Measurements from ENCODE around the gene ZNF827. TPM values are rescaled to one million over a fixed set of nuclear protein-coding genes. Genes with fewer than 3 reads are reported as not detected.
A peak's percentile ranks its signal among the peaks of the same experiment; 100 is the strongest.

The ZNF827 gene
- total and polyA plus RNA-seq, 8 donors, result 3.8 to 13.8 (median 5.1) TPM

- H3K9me3 ChIP-seq, result no peaks in the 10 kb centered on the region
- no peaks in the 10 kb centered on the region for H3K36me3 ChIP-seq
- intact Hi-C loops (cut with DNase I), result no loop called here
- no peaks in the 10 kb centered on the region for H3K27me3 ChIP-seq
- TF ChIP-seq CTCF (IDR thresholded peaks at IDR 0.05), result no peak
- ATAC-seq (no peak), FAIRE-seq (no peak), DNase-seq (no peak)
- no peak overlapping the region for H3K27ac ChIP-seq
- 91 to 95% methylated on average over 5 of the region's 5 CpGs for WGBS, 2 donors
- no peak overlapping the region for H3K4me3 ChIP-seq
- no peaks in the 10 kb centered on the region for H3K4me1 ChIP-seq
Measured at GRCh38 chr4:145786830-145787229, 151.8 kb downstream of the ZNF827 start.

GRCh38 chr4:145786261-145786660 lies 152.4 kb downstream of the ZNF827 start:
- intact Hi-C loops (cut with DNase I), result no loop called here
- TF ChIP-seq CTCF (IDR thresholded peaks at IDR 0.05), result no peak
- ATAC-seq (no peak), FAIRE-seq (no peak), DNase-seq (no peak)
- no peak overlapping the region for H3K4me3 ChIP-seq
- H3K4me1 ChIP-seq, result no peaks in the 10 kb centered on the region
- 93 to 94% methylated on average over 2 of the region's 2 CpGs for WGBS, 2 donors
- H3K27ac ChIP-seq, result no peak overlapping the region
- no peaks in the 10 kb centered on the region for H3K36me3 ChIP-seq
- no peaks in the 10 kb centered on the region for H3K9me3 ChIP-seq
- H3K27me3 ChIP-seq, result no peaks in the 10 kb centered on the region

GRCh38 chr4:145785391-145786008 lies 153.1 kb downstream of the ZNF827 start:
- intact Hi-C loops (cut with DNase I), result no loop called here
- Histone ChIP-seq H3K4me3 (no peak overlapping the region), H3K27me3 (no peaks in the 10 kb centered on the region), H3K36me3 (no peaks in the 10 kb centered on the region), H3K9me3 (no peaks in the 10 kb centered on the region), H3K4me1 (no peaks in the 10 kb centered on the region), H3K27ac (no peak overlapping the region)
- no peak for DNase-seq
- ATAC-seq, result peak in 2 of 4 donors; percentile 40 to 66
- FAIRE-seq, result no peak
- WGBS, 2 donors, result 32 to 38% methylated on average over 2 of the region's 2 CpGs
- TF ChIP-seq CTCF (IDR thresholded peaks at IDR 0.05), result no peak

GRCh38 chr4:145784036-145784435 lies 154.6 kb downstream of the ZNF827 start:
- no peak for TF ChIP-seq CTCF (IDR thresholded peaks at IDR 0.05)
- Histone ChIP-seq H3K4me1 (no peaks in the 10 kb centered on the region), H3K36me3 (no peaks in the 10 kb centered on the region), H3K27ac (no peak overlapping the region), H3K27me3 (no peaks in the 10 kb centered on the region), H3K9me3 (no peaks in the 10 kb centered on the region), H3K4me3 (no peak overlapping the region)
- WGBS, 2 donors, result 95 to 100% methylated on average over 2 of the region's 2 CpGs
- ATAC-seq (no peak), DNase-seq (no peak), FAIRE-seq (no peak)
- intact Hi-C loops (cut with DNase I), result no loop called here

GRCh38 chr4:145782756-145783155 lies 155.9 kb downstream of the ZNF827 start:
- no peaks in the 10 kb centered on the region for H3K36me3 ChIP-seq
- intact Hi-C loops (cut with DNase I), result no loop called here
- WGBS, 2 donors, result 86 to 87% methylated on average over 5 of the region's 5 CpGs
- H3K4me1 ChIP-seq, result no peaks in the 10 kb centered on the region
- H3K4me3 ChIP-seq, result no peak overlapping the region
- DNase-seq (no peak), ATAC-seq (no peak), FAIRE-seq (no peak)
- no peak overlapping the region for H3K27ac ChIP-seq
- H3K27me3 ChIP-seq, result no peaks in the 10 kb centered on the region
- H3K9me3 ChIP-seq, result no peaks in the 10 kb centered on the region
- TF ChIP-seq CTCF (IDR thresholded peaks at IDR 0.05), result no peak
